Stimulated activated CD8-positive, alpha-beta memory T cell treated with anti-CD3 and anti-CD28 coated beads, Interleukin-12 subunit alpha, Interleukin-12 subunit beta, amount 100 ng/mL, for 1 hour (primary cell): Measurements from ENCODE around the gene KRTAP27-1.

Source experiments
- DNase-seq: peaks from one replicate; pipeline ENCODE4 v3.0.0-alpha.2; 2020; ENCODE audit warnings: low read depth

Gene KRTAP27-1

GRCh38 chr21:30337276-30337744 lies at the start of gene KRTAP27-1:
TSS of gene KRTAP27-1 (minus strand) at chr21:30337694. CDS start at chr21:30337668, 26 bp downstream.
- no peak for DNase-seq

GRCh38 chr21:30382201-30382600 lies 44.7 kb upstream of the KRTAP27-1 start:
- DNase-seq = no peak

GRCh38 chr21:30372139-30372770 lies 34.8 kb upstream of the KRTAP27-1 start, which contains the start of gene KRTAP13-2:
TSS of gene KRTAP13-2 (minus strand) at chr21:30372271. CDS start at chr21:30372213, 58 bp downstream.
- no peak for DNase-seq

- no peak for DNase-seq
Observed at GRCh38 chr21:30355906-30356305, 18.4 kb upstream of the KRTAP27-1 start.

GRCh38 chr21:30354308-30355005 lies 17.0 kb upstream of the KRTAP27-1 start:
- DNase-seq = no peak

- no peak for DNase-seq
Observed at GRCh38 chr21:30351534-30351933, 14.0 kb upstream of the KRTAP27-1 start.

- no peak for DNase-seq
Observed at GRCh38 chr21:30349572-30349971, 12.1 kb upstream of the KRTAP27-1 start.

GRCh38 chr21:30348506-30348905 lies 11.0 kb upstream of the KRTAP27-1 start, which contains the start of gene KRTAP23-1:
TSS of gene KRTAP23-1 (minus strand) at chr21:30348606. CDS start at chr21:30348606, 0 bp downstream.
- no peak for DNase-seq

GRCh38 chr21:30345014-30345413 lies 7.5 kb upstream of the KRTAP27-1 start:
- no peak for DNase-seq

GRCh38 chr21:30340714-30341573 lies 3.5 kb upstream of the KRTAP27-1 start:
- DNase-seq = no peak

- no peak for DNase-seq
Observed at GRCh38 chr21:30338717-30339116, 1.2 kb upstream of the KRTAP27-1 start.

GRCh38 chr21:30337772-30338171 lies 278 bp upstream of the KRTAP27-1 start:
- DNase-seq = no peak

GRCh38 chr21:30336596-30336995 lies 898 bp downstream of the KRTAP27-1 start:
- no peak for DNase-seq

GRCh38 chr21:30333736-30334135 lies 3.8 kb downstream of the KRTAP27-1 start:
- DNase-seq = no peak

- no peak for DNase-seq
Observed at GRCh38 chr21:30332681-30333080, 4.8 kb downstream of the KRTAP27-1 start.

GRCh38 chr21:30329203-30329875 lies 8.2 kb downstream of the KRTAP27-1 start:
- no peak for DNase-seq

- no peak for DNase-seq
Observed at GRCh38 chr21:30326390-30326789, 11.1 kb downstream of the KRTAP27-1 start.

- no peak for DNase-seq
Observed at GRCh38 chr21:30320215-30320614, 17.3 kb downstream of the KRTAP27-1 start, which contains the start of gene KRTAP26-1. TSS of gene KRTAP26-1 (minus strand) at chr21:30320315. CDS start at chr21:30320035, 280 bp downstream.

GRCh38 chr21:30315701-30316100 lies 21.8 kb downstream of the KRTAP27-1 start:
- no peak for DNase-seq

GRCh38 chr21:30306884-30307283 lies 30.6 kb downstream of the KRTAP27-1 start:
- DNase-seq = no peak

GRCh38 chr21:30305136-30305535 lies 32.4 kb downstream of the KRTAP27-1 start:
- no peak for DNase-seq

- no peak for DNase-seq
Observed at GRCh38 chr21:30289215-30289614, 48.3 kb downstream of the KRTAP27-1 start, which contains the start of gene KRTAP25-1. TSS of gene KRTAP25-1 (minus strand) at chr21:30289514. CDS start at chr21:30289490, 24 bp downstream.
